K562 (cell line): ENCODE measurements around the gene LRMDA. TPM values are rescaled to one million over a fixed set of nuclear protein-coding genes. Genes with fewer than 3 reads are reported as not detected.

Experiments used
- CHD7 ChIP-seq: fragments of 200-600 bp; sonication (generic); IDR thresholded peaks from one replicate; pipeline ENCODE4 v1.6.1; 2012; ENCODE audit warnings: mild to moderate bottlenecking, low read depth, low read length, inconsistent platforms
- DACH1 ChIP-seq: fragments of 450-650 bp; IDR thresholded peaks from 2 replicates; pipeline ENCODE4 v1.6.1; 2018; ENCODE audit not compliant: partially characterized antibody
- ETV1 ChIP-seq: fragments of 450-650 bp; conservative IDR thresholded peaks from 2 replicates; pipeline ENCODE4 v1.6.1; 2016; ENCODE audit warnings: missing genetic modification characterization, control low read depth, low read depth, missing compliant biosample characterization
- HDAC2 ChIP-seq: fragments of 450-650 bp; IDR thresholded peaks from 2 replicates; pipeline ENCODE4 v1.6.1; 2016; ENCODE audit warnings: mild to moderate bottlenecking
- L3MBTL2 ChIP-seq: fragments of 450-650 bp; IDR thresholded peaks from 2 replicates; pipeline ENCODE4 v1.6.1; 2016; ENCODE audit warnings: mild to moderate bottlenecking, moderate library complexity
- MBD2 ChIP-seq: sonication (generic); IDR thresholded peaks from 2 replicates; pipeline ENCODE4 v1.6.1; 2016; ENCODE audit warnings: low read depth, borderline replicate concordance
- NCOA1 ChIP-seq: fragments of 450-650 bp; IDR thresholded peaks from 2 replicates; pipeline ENCODE4 v1.6.1; 2016; ENCODE audit warnings: low read depth
- PCBP1 ChIP-seq: fragments of 200-400 bp; formaldehyde crosslinking; IDR thresholded peaks from 2 replicates; pipeline ENCODE4 v1.6.1; 2018; ENCODE audit warnings: mild to moderate bottlenecking, low read depth, low read length; ENCODE audit not compliant: poor library complexity, severe bottlenecking
- PHF20 ChIP-seq: fragments of 450-650 bp; IDR thresholded peaks from 2 replicates; pipeline ENCODE4 v1.6.1; 2018; ENCODE audit not compliant: partially characterized antibody
- PRPF4 ChIP-seq: fragments of 200-400 bp; formaldehyde crosslinking; IDR thresholded peaks from one replicate; pipeline ENCODE4 v1.6.1; 2017; ENCODE audit warnings: low read length, low read depth, mild to moderate bottlenecking; ENCODE audit not compliant: insufficient read depth, poor library complexity, severe bottlenecking
- TFE3 ChIP-seq: fragments of 450-650 bp; formaldehyde crosslinking; IDR thresholded peaks from 2 replicates; pipeline ENCODE4 v1.4.0; 2020; ENCODE audit warnings: mild to moderate bottlenecking, mixed read lengths
- WHSC1 ChIP-seq: IDR thresholded peaks from one replicate; pipeline ENCODE4 v1.6.1; 2012; ENCODE audit warnings: low read length, control low read depth, inconsistent platforms
- ZFP36 ChIP-seq: fragments of 150-350 bp; IDR thresholded peaks from 2 replicates; pipeline ENCODE4 v1.6.1; 2018; ENCODE audit warnings: low read length, low read depth; ENCODE audit not compliant: partially characterized antibody
- ZFX ChIP-seq: sonication (generic); formaldehyde crosslinking; IDR thresholded peaks from 2 replicates; pipeline ENCODE4 v1.8.0; 2022; ENCODE audit warnings: mild to moderate bottlenecking, missing genetic modification reagents, moderate library complexity
- ZNF695 ChIP-seq: fragments of 450-650 bp; formaldehyde crosslinking; IDR thresholded peaks from 2 replicates; pipeline ENCODE4 v1.4.0; 2020; ENCODE audit warnings: mild to moderate bottlenecking, moderate library complexity
- polyA plus RNA-seq, 8 experiments: library from polyadenylated mRNA; depleted of rRNA in 4 of 8; stranded (reverse) in 5 of 8; unstranded in 3 of 8; fragments of >200 nt; fragmentation: Nextera tagmentation in 2 of 8; fragmentation: Illumina TruSeq in 1 of 8; extraction: Ambion mirVana in 2 of 8; extraction: Trizol in 1 of 8; gene quantifications; 2 replicates each; pipeline versions ENCODE4 v1.2.1 to v1.2.3, GENCODE V29; 2011 to 2014; ENCODE audit warnings: inconsistent platforms in 1 of 8, missing spikeins in 1 of 8
- total RNA-seq, 7 experiments: library from RNA; depleted of rRNA in 6 of 7; stranded (reverse); fragments of >200 nt in 6 of 7; fragmentation: Illumina TruSeq in 2 of 7; extraction: Trizol in 2 of 7; gene quantifications; 2 replicates each; pipeline versions ENCODE4 v1.2.1 to v1.2.3, GENCODE V29; 2011 to 2021; ENCODE audit warnings: low replicate concordance in 1 of 7

The LRMDA gene
- total and polyA plus RNA-seq, 9 of the 15 experiments (the other 6 are each of a cell fraction or from before 2014, with no cell fraction given): 0.25 TPM; not detected in 8

- no peak for TF ChIP-seq CHD7
- TF ChIP-seq HDAC2: no peak
- TF ChIP-seq PRPF4: no peak
- TF ChIP-seq ETV1 (tag): peak; percentile 16; the same call in 1 of the 2 replicates
- no peak for TF ChIP-seq L3MBTL2
- no peak for TF ChIP-seq DACH1
- TF ChIP-seq TFE3: no peak
- no peak for TF ChIP-seq WHSC1
- no peak for TF ChIP-seq NCOA1
- TF ChIP-seq MBD2: no peak
- no peak for TF ChIP-seq ZNF695
- no peak for TF ChIP-seq ZFP36
- peak; percentile 50; the same call in 1 of the 2 replicates for TF ChIP-seq ZFX
- TF ChIP-seq PHF20: peak; percentile 25
- TF ChIP-seq PCBP1: peak; percentile 50
Measured at GRCh38 chr10:75408911-75409885, 22.2 kb upstream of the LRMDA start (continued).
